Fibroblast of the aortic adventitia (primary cell): ENCODE measurements around the gene ATP8A1. TPM values are rescaled to one million over a fixed set of nuclear protein-coding genes. Genes with fewer than 3 reads are reported as not detected.

ENCODE experiments used
- DNase-seq: peaks from one replicate; pipeline ENCODE4 v3.0.0-alpha.2; 2010; ENCODE audit warnings: low read depth
- H3K4me3 ChIP-seq: 2 replicates; pipeline ENCODE4 v1.5.1; 2011; ENCODE audit warnings: low read depth, mild to moderate bottlenecking, control low read depth, low read length, moderate library complexity
- total RNA-seq: library from RNA; depleted of rRNA; stranded (reverse); fragments of >200 nt; gene quantifications from 2 replicates; pipeline ENCODE4 v1.2.3, GENCODE V29; 2012; ENCODE audit warnings: low replicate concordance
- TF ChIP-seq, protein P1 (sequence below): IDR thresholded peaks from 2 replicates; pipeline ENCODE4 v1.5.1; 2011; ENCODE audit warnings: mild to moderate bottlenecking, low read length, control low read depth, inconsistent platforms; ENCODE audit not compliant: insufficient read depth

Gene ATP8A1
- total RNA-seq, 1 donor = 7.5 TPM

- DNase-seq = no peak
- TF ChIP-seq, protein P1, sequence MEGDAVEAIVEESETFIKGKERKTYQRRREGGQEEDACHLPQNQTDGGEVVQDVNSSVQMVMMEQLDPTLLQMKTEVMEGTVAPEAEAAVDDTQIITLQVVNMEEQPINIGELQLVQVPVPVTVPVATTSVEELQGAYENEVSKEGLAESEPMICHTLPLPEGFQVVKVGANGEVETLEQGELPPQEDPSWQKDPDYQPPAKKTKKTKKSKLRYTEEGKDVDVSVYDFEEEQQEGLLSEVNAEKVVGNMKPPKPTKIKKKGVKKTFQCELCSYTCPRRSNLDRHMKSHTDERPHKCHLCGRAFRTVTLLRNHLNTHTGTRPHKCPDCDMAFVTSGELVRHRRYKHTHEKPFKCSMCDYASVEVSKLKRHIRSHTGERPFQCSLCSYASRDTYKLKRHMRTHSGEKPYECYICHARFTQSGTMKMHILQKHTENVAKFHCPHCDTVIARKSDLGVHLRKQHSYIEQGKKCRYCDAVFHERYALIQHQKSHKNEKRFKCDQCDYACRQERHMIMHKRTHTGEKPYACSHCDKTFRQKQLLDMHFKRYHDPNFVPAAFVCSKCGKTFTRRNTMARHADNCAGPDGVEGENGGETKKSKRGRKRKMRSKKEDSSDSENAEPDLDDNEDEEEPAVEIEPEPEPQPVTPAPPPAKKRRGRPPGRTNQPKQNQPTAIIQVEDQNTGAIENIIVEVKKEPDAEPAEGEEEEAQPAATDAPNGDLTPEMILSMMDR = no peak
- H3K4me3 ChIP-seq = no peak overlapping the region
Measured at GRCh38 chr4:42616572-42616971, 40.3 kb downstream of the ATP8A1 start.

DNA sequence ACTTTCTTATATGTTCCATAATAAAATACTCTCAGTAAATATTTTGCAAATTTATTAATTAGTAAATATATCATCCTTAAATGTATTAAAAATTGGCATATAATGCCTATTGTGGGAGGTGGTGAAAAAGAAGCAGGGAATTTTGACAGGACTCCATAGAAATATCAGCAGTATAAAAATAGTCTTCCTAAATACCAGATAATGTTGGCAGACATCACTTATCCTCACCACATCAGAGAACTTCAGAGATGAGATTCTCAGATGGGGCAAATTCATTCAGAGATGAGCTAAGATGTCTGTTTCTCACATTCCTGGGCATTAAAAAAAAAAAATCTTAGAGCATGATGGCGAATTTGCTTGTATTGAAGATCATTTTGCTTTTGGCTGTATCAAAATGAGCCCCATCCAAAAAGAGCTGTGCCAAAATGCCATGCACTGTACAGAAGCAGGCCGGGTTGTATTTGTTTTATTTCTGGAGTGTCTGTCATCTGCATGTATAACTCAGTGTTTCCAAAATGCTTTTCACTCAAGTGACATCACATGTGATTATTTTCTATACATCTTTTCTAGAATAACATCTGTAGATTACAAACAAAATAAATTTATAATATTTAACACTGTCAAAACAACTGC lies 41.7 kb downstream of the ATP8A1 start:
- TF ChIP-seq, protein P1 = no peak
- no peak overlapping the region for H3K4me3 ChIP-seq
- DNase-seq = no peak

DNA sequence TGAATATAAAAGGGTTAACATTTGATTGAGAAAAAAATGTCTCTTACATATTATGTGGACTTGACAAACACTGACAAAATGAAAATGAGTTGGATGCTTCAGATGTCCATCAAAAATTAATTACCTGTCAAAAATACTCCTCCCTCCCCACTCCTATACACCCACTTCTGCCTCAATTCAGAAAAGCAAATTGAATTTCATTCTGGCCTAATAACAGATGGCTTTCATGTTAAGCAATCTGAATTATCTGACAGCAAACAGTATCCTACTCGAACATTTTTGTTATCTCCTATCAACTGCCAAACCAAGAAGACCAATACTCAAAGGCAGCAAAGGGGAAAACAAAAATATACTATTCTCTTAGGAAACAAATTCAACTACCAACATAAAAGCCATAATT lies 44.0 kb downstream of the ATP8A1 start:
- DNase-seq = no peak
- H3K4me3 ChIP-seq = no peak overlapping the region
- TF ChIP-seq, protein P1 = no peak

GRCh38 chr4:42610941-42611340 lies 46.0 kb downstream of the ATP8A1 start:
- no peak for DNase-seq
- TF ChIP-seq, protein P1 = no peak
- H3K4me3 ChIP-seq = no peak overlapping the region

GRCh38 chr4:42609051-42609450 lies 47.9 kb downstream of the ATP8A1 start:
- no peak overlapping the region for H3K4me3 ChIP-seq
- TF ChIP-seq, protein P1 = no peak
- DNase-seq = no peak

DNA sequence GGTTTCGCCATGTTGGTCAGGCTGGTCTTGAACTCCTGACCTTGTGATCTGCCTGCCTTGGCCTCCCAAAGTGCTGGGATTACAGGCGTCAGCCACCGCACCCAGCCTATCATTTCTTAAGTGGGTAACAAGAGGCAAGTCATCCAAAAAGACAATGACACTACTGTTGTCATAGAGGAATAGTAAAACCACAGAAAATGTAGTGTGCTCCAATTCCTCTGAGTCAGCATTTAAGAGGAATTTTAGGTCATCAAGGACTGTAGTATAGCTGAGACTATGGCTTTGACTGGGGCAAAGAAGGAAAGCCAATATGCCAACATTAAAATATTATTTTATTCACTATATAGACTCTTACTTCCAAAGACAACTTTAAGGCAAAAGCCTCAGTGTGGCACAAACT lies 48.4 kb downstream of the ATP8A1 start:
- TF ChIP-seq, protein P1 = no peak
- no peak for DNase-seq
- H3K4me3 ChIP-seq = no peak overlapping the region

DNA sequence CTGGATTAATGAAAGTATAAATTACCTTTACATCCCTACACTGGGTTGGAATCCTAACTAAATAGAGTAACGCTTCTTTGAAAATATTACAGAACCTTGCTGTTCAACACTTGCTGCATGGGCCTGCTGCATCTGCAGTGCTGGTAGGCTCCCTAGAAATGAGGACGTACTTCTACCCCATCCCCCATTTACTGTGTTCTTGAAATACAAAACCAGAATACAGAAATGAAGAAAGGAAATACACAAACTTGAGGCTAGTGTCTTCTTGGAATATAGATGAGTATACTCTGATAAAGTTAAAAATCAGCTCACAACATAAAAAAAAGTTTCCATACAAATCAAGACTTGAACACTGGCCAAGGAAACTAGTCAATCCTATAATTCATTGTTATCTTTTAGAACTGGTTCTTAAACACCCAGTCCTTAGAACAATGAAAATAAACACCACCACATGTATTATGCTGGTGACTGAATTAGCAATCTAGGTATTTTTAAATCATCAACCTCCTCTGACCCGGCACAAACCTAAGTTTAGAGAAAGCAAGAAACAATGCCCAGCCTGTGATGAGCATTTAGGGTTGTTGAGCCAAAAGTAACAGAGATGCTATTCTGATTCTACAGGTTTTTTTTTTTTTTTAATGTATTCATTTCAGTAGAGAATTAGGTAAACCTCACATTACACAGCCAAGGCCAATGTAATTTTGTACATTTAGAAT lies 49.7 kb downstream of the ATP8A1 start:
- H3K4me3 ChIP-seq = no peak overlapping the region
- DNase-seq = no peak
- TF ChIP-seq, protein P1 = no peak
